Stimulated activated naive CD8-positive, alpha-beta T cell treated with anti-CD3 and anti-CD28 coated beads, Interleukin-15, Interleukin-2, amounts not matched to agents 100 U/mL and 50 U/mL, for 24 hours (primary cell): ENCODE measurements around the gene AMOTL1.

Experiments used
- ATAC-seq: fragments of 150-1000 bp; cut with Tn5 transposase; one replicate; pipeline ENCODE4 v1.10.0; 2021
- DNase-seq: peaks from one replicate; pipeline ENCODE4 v3.0.0; 2021

AMOTL1 gene, protein sequence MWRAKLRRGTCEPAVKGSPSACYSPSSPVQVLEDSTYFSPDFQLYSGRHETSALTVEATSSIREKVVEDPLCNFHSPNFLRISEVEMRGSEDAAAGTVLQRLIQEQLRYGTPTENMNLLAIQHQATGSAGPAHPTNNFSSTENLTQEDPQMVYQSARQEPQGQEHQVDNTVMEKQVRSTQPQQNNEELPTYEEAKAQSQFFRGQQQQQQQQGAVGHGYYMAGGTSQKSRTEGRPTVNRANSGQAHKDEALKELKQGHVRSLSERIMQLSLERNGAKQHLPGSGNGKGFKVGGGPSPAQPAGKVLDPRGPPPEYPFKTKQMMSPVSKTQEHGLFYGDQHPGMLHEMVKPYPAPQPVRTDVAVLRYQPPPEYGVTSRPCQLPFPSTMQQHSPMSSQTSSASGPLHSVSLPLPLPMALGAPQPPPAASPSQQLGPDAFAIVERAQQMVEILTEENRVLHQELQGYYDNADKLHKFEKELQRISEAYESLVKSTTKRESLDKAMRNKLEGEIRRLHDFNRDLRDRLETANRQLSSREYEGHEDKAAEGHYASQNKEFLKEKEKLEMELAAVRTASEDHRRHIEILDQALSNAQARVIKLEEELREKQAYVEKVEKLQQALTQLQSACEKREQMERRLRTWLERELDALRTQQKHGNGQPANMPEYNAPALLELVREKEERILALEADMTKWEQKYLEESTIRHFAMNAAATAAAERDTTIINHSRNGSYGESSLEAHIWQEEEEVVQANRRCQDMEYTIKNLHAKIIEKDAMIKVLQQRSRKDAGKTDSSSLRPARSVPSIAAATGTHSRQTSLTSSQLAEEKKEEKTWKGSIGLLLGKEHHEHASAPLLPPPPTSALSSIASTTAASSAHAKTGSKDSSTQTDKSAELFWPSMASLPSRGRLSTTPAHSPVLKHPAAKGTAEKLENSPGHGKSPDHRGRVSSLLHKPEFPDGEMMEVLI

DNA sequence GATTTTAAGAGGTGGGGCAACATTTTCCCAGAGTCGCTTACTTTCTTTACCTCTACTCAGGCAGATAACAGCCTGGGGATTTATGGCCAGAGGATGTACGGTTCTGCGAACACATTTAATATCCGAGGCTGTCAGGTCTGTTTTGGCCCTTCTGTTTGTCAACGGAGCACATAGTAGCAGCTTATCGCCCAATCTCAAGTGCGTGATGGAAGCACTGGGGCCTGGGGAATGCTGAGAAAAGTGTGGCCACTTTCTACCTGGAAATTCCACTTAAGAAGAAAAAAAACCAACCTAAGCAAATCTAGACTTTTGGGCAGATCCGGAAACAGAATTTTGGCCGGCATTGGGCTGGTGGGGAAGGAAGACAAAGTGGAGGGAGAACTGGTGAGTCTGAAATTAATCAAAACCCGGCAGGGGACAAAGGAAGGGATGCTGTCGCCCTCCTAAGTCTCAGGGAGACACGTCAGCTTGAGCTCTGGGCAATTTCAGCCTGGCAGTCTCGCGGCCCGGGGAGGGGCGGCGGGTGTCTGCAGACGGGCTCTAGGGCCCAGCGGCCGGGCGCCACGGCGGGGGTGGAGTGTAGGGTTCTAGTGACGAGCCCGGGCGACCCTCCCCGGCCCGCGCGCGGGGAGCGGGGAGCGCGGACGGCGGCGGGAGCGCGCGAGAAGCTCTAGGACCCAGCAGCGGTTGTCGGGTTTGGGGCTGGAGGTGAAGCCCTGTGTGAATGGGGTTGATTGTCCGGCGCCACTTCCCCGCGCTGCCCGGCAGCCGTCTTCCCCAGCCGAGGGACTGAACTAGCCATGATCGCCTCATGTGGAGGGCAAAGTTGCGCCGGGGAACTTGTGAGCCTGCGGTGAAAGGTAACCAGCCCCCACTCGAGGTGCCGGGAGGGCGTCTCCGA, at the start of gene AMOTL1:
TSS of gene AMOTL1 (plus strand) at position 656 of the 901 bp plus-strand sequence. CDS start at position 812, 156 bp downstream.
- DNase-seq (peak; percentile 52), ATAC-seq (peak; percentile 58)

GRCh38 chr11:94719876-94720275, 48.3 kb upstream of the AMOTL1 start:
- no peak for ATAC-seq

GRCh38 chr11:94721565-94722292, 46.4 kb upstream of the AMOTL1 start:
- ATAC-seq: no peak
- no peak for DNase-seq

More at GRCh38 chr11:94719876-94720275, 48.3 kb upstream of the AMOTL1 start:
- no peak for DNase-seq

- DNase-seq: no peak
- no peak for ATAC-seq
Measured at GRCh38 chr11:94722735-94723134, 45.4 kb upstream of the AMOTL1 start.

DNA sequence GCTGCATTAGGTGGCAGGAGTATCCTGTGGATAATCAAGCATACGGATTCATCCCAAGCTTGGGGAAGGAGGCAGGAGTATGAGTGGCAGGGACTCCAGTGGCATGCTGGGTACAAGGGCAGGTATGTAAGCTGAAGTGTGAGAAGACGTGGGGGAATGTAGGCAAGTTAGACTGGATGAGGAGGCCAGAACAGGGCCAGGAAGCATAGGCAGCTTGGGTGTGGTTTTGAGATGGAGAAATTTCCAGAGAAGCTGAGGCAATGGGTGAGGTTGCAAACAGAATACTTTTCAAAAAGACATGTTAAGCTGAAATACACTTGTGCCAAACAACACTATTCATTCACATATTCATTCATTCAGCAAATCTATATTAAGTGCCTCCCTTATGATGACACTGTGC, 43.1 kb upstream of the AMOTL1 start:
- ATAC-seq: no peak
- no peak for DNase-seq

DNA sequence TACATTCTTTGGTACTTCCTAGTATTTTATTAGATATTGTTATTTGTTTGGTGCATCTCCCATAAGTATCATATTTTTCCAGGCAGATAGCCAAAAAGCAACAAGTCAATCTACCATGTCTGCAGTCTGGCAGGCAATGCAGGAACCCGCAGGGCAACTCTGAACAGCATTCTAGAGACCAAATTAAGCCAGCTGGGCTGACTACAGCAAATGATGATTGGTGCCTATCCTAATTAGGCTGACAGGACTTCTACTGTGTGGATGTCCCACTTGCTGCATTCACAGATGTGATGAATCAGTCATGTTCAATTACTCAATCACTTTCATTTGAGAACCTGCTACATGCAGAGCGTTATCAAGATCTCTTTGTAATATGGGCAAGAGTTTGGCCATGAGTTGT, 40.3 kb upstream of the AMOTL1 start:
- DNase-seq (no peak), ATAC-seq (no peak)

DNA sequence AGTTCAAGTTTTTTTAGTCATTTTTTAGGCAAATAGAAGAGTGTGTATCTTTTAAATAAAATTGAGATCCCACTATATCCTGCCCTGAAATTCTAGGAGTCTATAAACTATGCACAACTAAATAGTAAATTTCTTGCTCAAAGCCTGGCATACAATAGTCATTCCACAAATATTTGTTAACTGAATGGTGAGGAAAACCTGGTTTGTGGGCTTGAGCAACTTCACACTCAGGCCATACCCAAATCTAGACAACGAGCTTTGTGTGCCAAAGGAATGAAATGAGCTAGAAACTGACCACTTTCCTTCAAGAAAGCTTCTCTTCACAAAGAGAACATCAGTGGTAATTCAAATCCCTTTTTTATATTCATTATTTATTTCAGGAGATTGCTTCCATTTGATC, 39.6 kb upstream of the AMOTL1 start:
- ATAC-seq (no peak), DNase-seq (no peak)

DNA sequence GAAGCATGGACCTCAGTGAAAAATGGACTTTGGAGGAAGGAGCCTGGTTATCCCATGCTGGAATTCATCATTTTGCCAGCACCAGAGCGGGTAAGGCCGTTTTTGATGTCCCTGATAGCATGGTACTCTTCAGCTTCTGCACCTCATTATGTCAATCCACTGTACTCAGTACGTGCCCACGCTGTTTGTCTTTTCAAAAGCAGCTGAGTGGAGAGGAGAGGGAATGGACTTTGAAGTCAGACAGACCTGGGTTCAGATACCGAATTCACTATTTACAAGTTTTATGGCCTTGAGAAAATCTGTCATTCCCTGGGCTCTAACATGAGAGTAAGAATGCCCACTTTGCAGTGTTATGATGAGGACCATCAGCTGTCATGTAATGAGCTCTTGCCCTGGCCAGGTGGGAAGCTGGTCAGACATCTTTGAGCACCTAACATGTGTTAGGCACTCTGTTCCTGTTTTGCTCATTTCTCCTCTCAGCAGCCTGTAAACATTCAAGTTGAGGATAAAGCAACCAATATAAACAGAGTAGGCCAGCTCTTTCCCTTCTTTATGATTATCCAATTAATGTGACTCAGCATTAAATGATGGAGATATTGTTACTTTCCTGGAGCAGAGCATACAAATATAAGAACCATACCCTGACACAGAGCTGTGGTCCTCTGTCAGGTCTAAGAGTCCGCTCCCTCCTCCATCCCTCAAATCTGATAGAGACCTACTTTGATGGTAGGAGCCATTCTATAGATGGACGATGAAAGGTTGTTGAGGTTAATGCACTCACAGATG, 39.0 kb upstream of the AMOTL1 start:
- no peak for ATAC-seq
- no peak for DNase-seq

- DNase-seq (no peak), ATAC-seq (no peak)
Measured at GRCh38 chr11:94730153-94730552, 38.0 kb upstream of the AMOTL1 start.

- ATAC-seq (no peak), DNase-seq (no peak)
Measured at GRCh38 chr11:94731880-94732601, 36.1 kb upstream of the AMOTL1 start.

DNA sequence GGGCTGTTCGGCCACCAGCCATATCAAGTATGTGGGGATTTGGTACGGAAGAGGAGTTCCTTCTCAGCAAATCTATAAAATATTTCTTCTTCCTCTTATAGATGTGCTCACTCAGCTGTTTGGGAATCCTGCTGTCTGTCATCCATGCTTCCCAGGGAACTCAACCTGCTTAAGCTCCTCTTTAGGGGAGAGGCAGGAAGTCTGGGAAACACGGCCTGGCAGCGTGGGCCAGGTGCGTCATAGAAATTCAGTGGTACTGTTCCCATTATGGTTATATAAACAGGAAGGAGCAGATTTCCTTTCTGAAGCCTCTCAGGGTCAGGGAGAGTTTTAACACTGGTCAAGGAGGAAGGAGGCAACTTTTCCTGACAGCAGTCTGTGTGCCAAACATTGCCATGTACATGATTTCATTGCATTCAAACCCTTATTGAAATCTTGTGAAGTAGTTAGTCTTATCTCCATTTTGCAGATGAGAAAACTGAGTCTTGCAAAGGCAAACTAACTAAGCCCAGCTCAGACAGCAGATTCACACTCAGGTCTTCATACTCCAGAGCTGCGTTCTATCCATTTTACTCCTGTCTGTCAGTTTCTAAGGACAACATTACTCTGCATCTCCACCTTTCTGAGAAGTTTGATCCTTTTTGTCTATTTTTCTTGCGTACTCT, 35.4 kb upstream of the AMOTL1 start:
- ATAC-seq: no peak
- DNase-seq: no peak

GRCh38 chr11:94734563-94735275, 33.4 kb upstream of the AMOTL1 start:
- ATAC-seq: no peak
- DNase-seq: no peak

DNA sequence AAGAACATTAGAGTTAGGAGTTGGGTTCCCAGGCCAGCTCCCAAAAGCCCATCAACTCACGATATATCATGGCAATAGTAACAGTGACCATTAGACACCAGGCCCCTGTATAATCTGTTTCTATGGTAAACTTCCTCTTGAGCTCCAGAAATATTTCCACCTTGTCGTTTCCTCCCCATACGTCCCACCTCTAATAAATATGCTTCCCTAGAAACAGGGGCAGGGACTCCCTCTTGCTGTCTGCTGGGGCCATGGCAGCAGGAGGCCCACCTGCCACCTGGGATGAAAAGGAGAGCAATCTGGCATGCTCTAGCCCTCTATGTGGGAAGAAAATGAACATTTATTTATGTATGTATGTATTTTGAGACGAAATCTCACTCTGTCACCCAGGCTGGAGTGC, 32.2 kb upstream of the AMOTL1 start:
- ATAC-seq (no peak), DNase-seq (no peak)

DNA sequence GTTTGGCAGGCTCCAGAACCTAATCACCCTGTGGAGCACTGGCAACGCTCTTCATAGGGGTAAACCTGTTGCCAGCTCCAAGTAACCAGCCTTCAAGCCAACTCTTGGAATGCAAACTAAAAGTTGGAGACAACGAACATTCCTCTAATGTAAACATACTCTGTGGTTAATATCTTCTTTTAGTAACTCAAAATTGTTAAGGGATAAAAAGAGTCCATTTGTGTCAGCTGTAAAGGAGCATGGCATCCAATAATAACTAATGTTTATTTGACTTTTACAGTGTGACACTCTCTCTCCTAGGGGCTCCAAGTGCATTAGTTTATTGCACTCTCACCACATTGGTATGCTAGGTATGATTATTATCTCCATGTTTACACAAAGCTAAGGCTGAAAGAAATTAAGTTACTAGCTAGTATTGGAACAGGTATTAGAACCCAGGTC, 31.0 kb upstream of the AMOTL1 start:
- DNase-seq (no peak), ATAC-seq (no peak)

- DNase-seq (no peak), ATAC-seq (no peak)
Measured at GRCh38 chr11:94738746-94739145, 29.4 kb upstream of the AMOTL1 start.

- ATAC-seq (no peak), DNase-seq (no peak)
Measured at GRCh38 chr11:94739331-94739730, 28.8 kb upstream of the AMOTL1 start.

- DNase-seq: peak; percentile 17
- ATAC-seq: no peak
Measured at GRCh38 chr11:94740083-94741021, 27.8 kb upstream of the AMOTL1 start.
